ENCODE results near the gene ASCL5. TPM values are rescaled to one million over a fixed set of nuclear protein-coding genes. Genes with fewer than 3 reads are reported as not detected.

ASCL5 gene
- total RNA-seq, 1 experiment from 2014 or later = not detected

Other genes starting within 250 kb of the ASCL5 start
- gene INAVA, start 232.3 kb downstream of the ASCL5 start, total RNA-seq (2014; rRNA removed; shearing (Covaris generic); ENCODE audit: low replicate concordance) = not detected in 2 replicates
- 0.22 TPM in 2 replicates for gene KIF21B, start 103.5 kb downstream of the ASCL5 start, total RNA-seq (2014; rRNA removed; shearing (Covaris generic); ENCODE audit: low replicate concordance)
- not detected in 2 replicates for gene CACNA1S, start 14.8 kb downstream of the ASCL5 start, total RNA-seq (2014; rRNA removed; shearing (Covaris generic); ENCODE audit: low replicate concordance)
- 27.1 and 45.5 TPM in 2 replicates for gene TMEM9, start 27.3 kb upstream of the ASCL5 start, total RNA-seq (2014; rRNA removed; shearing (Covaris generic); ENCODE audit: low replicate concordance)
- not detected in 2 replicates for gene IGFN1, start 63.6 kb upstream of the ASCL5 start, total RNA-seq (2014; rRNA removed; shearing (Covaris generic); ENCODE audit: low replicate concordance)
- not detected in 2 replicates for gene PKP1, start 156.3 kb upstream of the ASCL5 start, total RNA-seq (2014; rRNA removed; shearing (Covaris generic); ENCODE audit: low replicate concordance)

All from Karpas-422 (cell line).